Adrenal gland (tissue), 12 donors: Measurements from ENCODE around the gene BTBD9. TPM values are rescaled to one million over a fixed set of nuclear protein-coding genes. Genes with fewer than 3 reads are reported as not detected.

Experiments
- DNase-seq, 7 donors: peaks; one replicate each; pipeline ENCODE4 v3.0.0-alpha.2; 2019 to 2020
- H3K27ac ChIP-seq, 5 donors: fragments of 200-600 bp; sonication (generic) in 4 of 5; 1 replicate in 3 of 5; 2 replicates in 2 of 5; pipeline versions ENCODE4 v1.5.1 to v1.8.0; 2016 to 2020; ENCODE audit warnings: mild to moderate bottlenecking in 1 of 5
- H3K27me3 ChIP-seq: fragments of 200-600 bp; 2 replicates; pipeline ENCODE4 v1.8.0; 2021
- H3K36me3 ChIP-seq, 2 donors: fragments of 200-600 bp; replicated peaks in 1 of 2; 1 replicate in 1 of 2; 2 replicates in 1 of 2; pipeline versions ENCODE4 v1.5.1 to v1.8.0; 2018 to 2022
- H3K4me1 ChIP-seq, 2 donors: fragments of 200-600 bp; replicated peaks in 1 of 2; 1 replicate in 1 of 2; 2 replicates in 1 of 2; pipeline versions ENCODE4 v1.5.1 to v1.8.0; 2018 to 2021
- H3K4me3 ChIP-seq, 4 donors: fragments of 200-600 bp; sonication (generic) in 3 of 4; one replicate each; pipeline ENCODE4 v1.5.1; 2016 to 2018
- H3K9me3 ChIP-seq, 3 donors: fragments of 200-600 bp; sonication (generic) in 1 of 3; replicated peaks in 1 of 3; 1 replicate in 2 of 3; 2 replicates in 1 of 3; pipeline versions ENCODE4 v1.5.1 to v1.8.0; 2016 to 2021
- POLR2A ChIP-seq, 2 donors: fragments of 450-650 bp; IDR thresholded peaks; one replicate each; pipeline ENCODE4 v1.6.1; 2017; ENCODE audit warnings: antibody characterized with exemption in 2 of 2, mild to moderate bottlenecking in 2 of 2, moderate library complexity in 1 of 2
- WGBS, 4 donors: extraction: QIAGEN DNeasy Blood & Tissue Kit in 2 of 4; methylation state at CpG; one replicate each; pipeline versions ENCODE4 v1.1.5 to v1.1.7; 2013 to 2017; 5-methylcytosine and 5-hydroxymethylcytosine counted together
- intact Hi-C, 2 donors: fragments of 100-400 bp; cut with DNase I; formaldehyde crosslinking; loops; one replicate each; pipeline versions ENCODE4 v1.14.1 to v1.15.0; 2022 to 2023
- polyA plus RNA-seq, 3 donors: library from polyadenylated mRNA; stranded (reverse); fragments of 200-250 nt in 2 of 3; fragments of 350-450 nt in 1 of 3; fragmentation: Illumina TruSeq in 1 of 3; extraction: RNeasy Lipid Tissue Mini Kit (QIAGEN cat#74804) in 1 of 3; gene quantifications; one replicate each; pipeline ENCODE4 v1.2.3, GENCODE V29; 2013 to 2014
- total RNA-seq, 9 donors: library from RNA; depleted of rRNA in 4 of 9; stranded (reverse); fragments of >200 nt in 4 of 9; fragments of 120-200 nt in 1 of 9; fragmentation: NEBNext Ultra II Directional in 1 of 9; extraction: Animal tissue kit (Norgen Biotek cat#: 25700) in 1 of 9; gene quantifications; one replicate each; pipeline versions ENCODE4 v1.1.0 to v1.2.4, GENCODE V29; 2013 to 2023
- TF ChIP-seq, protein P1 (sequence below), 6 experiments: fragments of 450-650 bp in 4 of 6; fragments of 200-600 bp in 2 of 6; sonication (generic) in 1 of 6; IDR thresholded peaks; 1 replicate in 5 of 6; 2 replicates in 1 of 6; pipeline versions ENCODE4 v1.5.1 to v1.8.0; 2016 to 2021; ENCODE audit warnings: antibody characterized with exemption in 6 of 6, mild to moderate bottlenecking in 2 of 6, moderate library complexity in 1 of 6
- donor health status: healthy with polysubstance abuse.
- donor health status: Bipolar disorder and iron deficiency.
- donor health status: DM: yes; HTN: yes; CAD: no.
- donor health status: DM: no; HTN: no; CAD: no.
- donor health status: DM: no; HTN: no; CAD: no.
- donor health status: DM: yes; HTN: yes; CAD: no.

BTBD9 gene
- total and polyA plus RNA-seq, 12 donors, result 2.4 to 29.6 (median 18.1) TPM

GRCh38 chr6:38241200-38241871 lies 398.4 kb downstream of the BTBD9 start:
- H3K27ac ChIP-seq, result no peak overlapping the region
- intact Hi-C loops, result no loop called here
- DNase-seq, result no peak
- H3K9me3 ChIP-seq, result no peaks in the 10 kb centered on the region
- H3K27me3 ChIP-seq, result no peaks in the 10 kb centered on the region
- H3K4me3 ChIP-seq, result no peak overlapping the region
- WGBS, 4 donors, result 75 to 90% (median 89%) methylated on average over 7 of the region's 7 CpGs
- peaks cover 0 to 6% of the 10 kb centered on the region in 2 donors for H3K4me1 ChIP-seq
- TF ChIP-seq POLR2A (IDR thresholded peaks at IDR 0.05), result no peak
- TF ChIP-seq, protein P1, sequence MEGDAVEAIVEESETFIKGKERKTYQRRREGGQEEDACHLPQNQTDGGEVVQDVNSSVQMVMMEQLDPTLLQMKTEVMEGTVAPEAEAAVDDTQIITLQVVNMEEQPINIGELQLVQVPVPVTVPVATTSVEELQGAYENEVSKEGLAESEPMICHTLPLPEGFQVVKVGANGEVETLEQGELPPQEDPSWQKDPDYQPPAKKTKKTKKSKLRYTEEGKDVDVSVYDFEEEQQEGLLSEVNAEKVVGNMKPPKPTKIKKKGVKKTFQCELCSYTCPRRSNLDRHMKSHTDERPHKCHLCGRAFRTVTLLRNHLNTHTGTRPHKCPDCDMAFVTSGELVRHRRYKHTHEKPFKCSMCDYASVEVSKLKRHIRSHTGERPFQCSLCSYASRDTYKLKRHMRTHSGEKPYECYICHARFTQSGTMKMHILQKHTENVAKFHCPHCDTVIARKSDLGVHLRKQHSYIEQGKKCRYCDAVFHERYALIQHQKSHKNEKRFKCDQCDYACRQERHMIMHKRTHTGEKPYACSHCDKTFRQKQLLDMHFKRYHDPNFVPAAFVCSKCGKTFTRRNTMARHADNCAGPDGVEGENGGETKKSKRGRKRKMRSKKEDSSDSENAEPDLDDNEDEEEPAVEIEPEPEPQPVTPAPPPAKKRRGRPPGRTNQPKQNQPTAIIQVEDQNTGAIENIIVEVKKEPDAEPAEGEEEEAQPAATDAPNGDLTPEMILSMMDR (IDR thresholded peaks at IDR 0.05), result no peak
- H3K36me3 ChIP-seq, result no peaks in the 10 kb centered on the region

- Histone ChIP-seq H3K36me3 (no peaks in the 10 kb centered on the region), H3K4me3 (no peak overlapping the region), H3K4me1 (peaks cover 0 to 6% of the 10 kb centered on the region in 2 donors), H3K27me3 (no peaks in the 10 kb centered on the region), H3K27ac (no peak overlapping the region), H3K9me3 (no peaks in the 10 kb centered on the region)
- TF ChIP-seq, protein P1 (IDR thresholded peaks at IDR 0.05), result no peak
- TF ChIP-seq POLR2A (IDR thresholded peaks at IDR 0.05), result no peak
- 51 to 78% (median 65%) methylated on average over 5 of the region's 5 CpGs for WGBS, 4 donors
- intact Hi-C loops, result no loop called here
- peak in 2 of 7 donors; percentile 3 to 9 for DNase-seq
Observed at GRCh38 chr6:38239719-38240451, 399.8 kb downstream of the BTBD9 start.

DNA sequence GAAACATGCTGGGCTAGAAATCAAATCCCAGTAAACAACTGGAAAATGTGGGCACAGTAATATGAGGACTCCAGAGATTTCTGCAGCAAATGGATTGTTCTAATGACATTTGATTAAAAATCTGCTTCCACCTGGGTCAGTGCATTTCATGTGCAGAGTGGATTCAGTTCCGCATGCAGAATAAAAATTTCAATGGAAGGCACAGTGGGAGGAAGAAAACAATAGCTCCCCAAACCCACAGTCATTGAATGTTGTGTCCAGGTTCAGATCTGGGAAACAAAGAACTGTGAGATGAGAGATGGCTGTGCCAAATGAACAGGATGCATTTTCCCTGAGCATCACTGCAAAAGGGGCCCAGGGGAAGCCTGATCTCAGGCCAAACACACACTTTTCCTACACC lies 403.1 kb downstream of the BTBD9 start:
- no peaks in the 10 kb centered on the region for H3K36me3 ChIP-seq
- H3K4me3 ChIP-seq, result no peak overlapping the region
- DNase-seq, result no peak
- no peak overlapping the region for H3K27ac ChIP-seq
- intact Hi-C loops, result no loop called here
- TF ChIP-seq, protein P1 (IDR thresholded peaks at IDR 0.05), result no peak
- no peak for TF ChIP-seq POLR2A (IDR thresholded peaks at IDR 0.05)
- no peaks in the 10 kb centered on the region for H3K9me3 ChIP-seq
- peaks cover 0 to 26% of the 10 kb centered on the region in 2 donors for H3K4me1 ChIP-seq
- 93 to 97% (median 94%) methylated on average over 1 of the region's 1 CpG for WGBS, 4 donors
- H3K27me3 ChIP-seq, result no peaks in the 10 kb centered on the region

DNA sequence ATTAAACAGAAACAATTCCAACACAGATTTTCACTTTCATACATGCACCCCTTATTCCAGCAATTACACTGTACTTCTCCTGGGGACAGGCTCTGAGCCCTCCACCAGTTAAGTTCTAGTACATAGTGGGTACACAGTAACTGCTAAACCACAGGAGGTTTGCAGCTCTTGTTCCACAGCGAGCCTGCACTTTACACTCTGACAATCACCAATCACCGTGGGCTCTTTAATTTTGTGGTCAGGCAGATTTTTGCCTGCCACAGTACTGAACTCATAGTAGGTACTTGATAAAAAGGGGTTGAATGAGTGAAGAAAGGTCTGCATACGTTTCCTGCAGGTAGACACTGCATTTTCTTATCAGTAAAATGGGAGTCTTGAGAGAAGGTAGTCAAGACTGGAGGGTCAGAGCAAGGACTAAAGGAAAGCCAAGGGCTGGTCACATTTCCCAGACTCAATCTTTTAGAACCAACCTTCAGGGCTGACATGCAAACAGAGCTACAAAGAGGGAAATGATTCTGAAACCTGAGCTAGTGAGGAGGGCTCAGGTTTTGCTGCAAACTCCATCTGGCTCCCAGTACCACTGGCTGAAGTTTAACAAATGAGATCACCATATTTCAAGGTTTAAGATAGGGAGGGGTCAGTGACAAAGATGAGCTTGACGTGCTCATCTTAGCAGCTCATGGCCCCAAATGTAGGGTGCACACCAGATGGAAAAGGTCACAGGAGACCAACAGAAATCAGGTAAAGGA lies 404.6 kb downstream of the BTBD9 start:
- H3K4me3 ChIP-seq, result no peak overlapping the region
- TF ChIP-seq, protein P1 (IDR thresholded peaks at IDR 0.05), result no peak
- no peak for TF ChIP-seq POLR2A (IDR thresholded peaks at IDR 0.05)
- no peak overlapping the region for H3K27ac ChIP-seq
- H3K9me3 ChIP-seq, result no peaks in the 10 kb centered on the region
- H3K36me3 ChIP-seq, result no peaks in the 10 kb centered on the region
- 76 to 81% (median 80%) methylated on average over 4 of the region's 4 CpGs for WGBS, 4 donors
- H3K27me3 ChIP-seq, result no peaks in the 10 kb centered on the region
- peaks cover 0 to 24% of the 10 kb centered on the region in 2 donors for H3K4me1 ChIP-seq
- no peak for DNase-seq
- intact Hi-C loops, result no loop called here
